Panc1 (cell line): ENCODE data around the gene DCAF4. TPM values are rescaled to one million over a fixed set of nuclear protein-coding genes. Genes with fewer than 3 reads are reported as not detected.
"Not testable (repeated sequence)": the region's sequence is repeated elsewhere in the genome, so short reads cannot be mapped to it uniquely, and the experiment has no call there.

ENCODE experiments used
- ATAC-seq: fragments of 200-7000 bp; cut with Tn5 transposase; 2 replicates; pipeline ENCODE4 v1.9.1; 2020; ENCODE audit warnings: mild to moderate bottlenecking, moderate library complexity
- BruUV-seq: library from RNA; stranded (reverse); fragments of 400-500 nt; replicated peaks from 2 replicates; lab custom pipeline; 2021; lab: Mats Ljungman, UMichigan
- CTCF ChIA-PET: fragments of 300-600 bp; sonication (Branson Sonifier 250); formaldehyde crosslinking; loops from one replicate; lab custom pipeline; 2022; ENCODE audit warnings: antibody characterized with exemption; lab: Charles Lee
- POLR2A ChIA-PET: fragments of 300-600 bp; sonication (Branson Sonifier 250); formaldehyde crosslinking; loops from one replicate; lab custom pipeline; 2022; ENCODE audit warnings: antibody characterized with exemption; lab: Charles Lee
- DNase-seq: peaks from one replicate; pipeline ENCODE4 v3.0.0-alpha.2; 2010; ENCODE audit warnings: low read depth, low spot score
- H3K27ac ChIP-seq: 2 replicates; pipeline ENCODE4 v1.5.1; 2011; ENCODE audit warnings: mild to moderate bottlenecking, low read length, inconsistent platforms
- H3K27me3 ChIP-seq: fragments of 200-500 bp; sonication (Bioruptor generic); 2 replicates; pipeline ENCODE4 v1.6.0; 2014; ENCODE audit warnings: low read length, inconsistent platforms; ENCODE audit not compliant: control insufficient read depth, insufficient read depth
- H3K36me3 ChIP-seq: fragments of 200-500 bp; sonication (Bioruptor generic); 2 replicates; pipeline ENCODE4 v1.5.1; 2014; ENCODE audit warnings: inconsistent platforms, mild to moderate bottlenecking, low read length, moderate library complexity; ENCODE audit not compliant: control insufficient read depth, insufficient read depth
- H3K4me1 ChIP-seq: 2 replicates; pipeline ENCODE4 v1.5.1; 2011; ENCODE audit warnings: inconsistent platforms, mild to moderate bottlenecking, low read length, moderate library complexity; ENCODE audit not compliant: control insufficient read depth, insufficient read depth
- H3K4me3 ChIP-seq, 2 experiments: 2 replicates each; pipeline ENCODE4 v1.5.1; 2011 to 2012; ENCODE audit warnings: low read depth in 2 of 2, low read length in 2 of 2, mild to moderate bottlenecking in 2 of 2, inconsistent platforms in 1 of 2, moderate library complexity in 1 of 2
- H3K9me3 ChIP-seq: fragments of 200-500 bp; sonication (Bioruptor generic); 2 replicates; pipeline ENCODE4 v1.5.1; 2014; ENCODE audit warnings: low read depth, mild to moderate bottlenecking, inconsistent platforms, low read length, moderate library complexity; ENCODE audit not compliant: control insufficient read depth, insufficient read depth
- POLR2AphosphoS5 ChIP-seq: IDR thresholded peaks from 2 replicates; pipeline ENCODE4 v1.6.1; 2012; ENCODE audit warnings: mild to moderate bottlenecking, low read depth, low read length, moderate library complexity
- SIN3A ChIP-seq: IDR thresholded peaks from 2 replicates; pipeline ENCODE4 v1.6.1; 2012; ENCODE audit warnings: low read depth, mild to moderate bottlenecking, low read length, moderate library complexity, borderline replicate concordance; ENCODE audit not compliant: insufficient read depth
- TCF7L2 ChIP-seq: IDR thresholded peaks from 2 replicates; pipeline ENCODE4 v1.6.1; 2011; ENCODE audit warnings: mild to moderate bottlenecking, low read depth, low read length, inconsistent platforms
- in situ Hi-C: cut with HindIII; loops from 2 replicates; pipeline ENCODE4 v1.10.0; 2016; ENCODE audit warnings: low sequenced_read_pairs, low pct_unique_long_range_greater_than_20kb
- intact Hi-C: fragments of 100-400 bp; cut with micrococcal nuclease; formaldehyde crosslinking; loops from one replicate; pipeline ENCODE4 v1.10.0; 2022; ENCODE audit not compliant: unreplicated experiment
- total RNA-seq: library from RNA; stranded (reverse); gene quantifications from one replicate; pipeline ENCODE4 v1.2.1, GENCODE V29; 2021; ENCODE audit not compliant: unreplicated experiment
- TF ChIP-seq, protein P1 (sequence below), 2 experiments: IDR thresholded peaks; 2 replicates each; pipeline ENCODE4 v1.6.1; 2011 to 2012; ENCODE audit warnings: low read depth in 2 of 2, control low read depth in 1 of 2, low read length in 1 of 2, mild to moderate bottlenecking in 1 of 2, moderate library complexity in 1 of 2; ENCODE audit not compliant: insufficient read depth in 1 of 2
- TF ChIP-seq, protein P2 (sequence below): fragments of 450-650 bp; IDR thresholded peaks from 2 replicates; pipeline ENCODE4 v1.5.1; 2017; ENCODE audit warnings: mild to moderate bottlenecking

DCAF4 gene
- total RNA-seq, 1 experiment from 2014 or later = 18.2 TPM

DNA sequence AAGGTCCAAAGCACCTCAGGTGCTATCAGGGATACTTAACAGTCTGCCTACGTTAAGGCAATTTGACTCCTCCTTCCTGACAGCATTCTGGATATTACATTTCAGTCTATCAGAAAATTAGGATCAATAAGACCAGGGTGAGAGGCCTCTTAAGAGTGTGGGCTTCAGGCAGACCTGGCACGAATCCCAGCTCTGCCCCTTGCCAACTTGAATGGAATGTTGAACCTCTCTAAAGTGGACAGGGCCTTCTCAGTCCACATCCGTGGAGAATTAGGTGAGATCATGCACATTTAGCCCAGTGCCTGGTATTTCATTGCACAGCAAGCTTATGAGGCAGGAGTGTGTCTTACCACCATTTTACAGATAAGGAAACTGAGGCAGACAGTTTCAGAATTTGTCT is 25.9 kb downstream of the DCAF4 start:
- Histone ChIP-seq H3K9me3 (no peaks in the 10 kb centered on the region), H3K27me3 (no peaks in the 10 kb centered on the region), H3K27ac (no peak overlapping the region), H3K36me3 (no peaks in the 10 kb centered on the region), H3K4me1 (no peaks in the 10 kb centered on the region), H3K4me3 (no peak overlapping the region)
- intact Hi-C loops (no loop called here), in situ Hi-C loops (no loop called here)
- BruUV-seq = no TSS peak
- POLR2A ChIA-PET = no interaction called here
- DNase-seq = no peak
- no peak for ATAC-seq
- TF ChIP-seq, protein P1, sequence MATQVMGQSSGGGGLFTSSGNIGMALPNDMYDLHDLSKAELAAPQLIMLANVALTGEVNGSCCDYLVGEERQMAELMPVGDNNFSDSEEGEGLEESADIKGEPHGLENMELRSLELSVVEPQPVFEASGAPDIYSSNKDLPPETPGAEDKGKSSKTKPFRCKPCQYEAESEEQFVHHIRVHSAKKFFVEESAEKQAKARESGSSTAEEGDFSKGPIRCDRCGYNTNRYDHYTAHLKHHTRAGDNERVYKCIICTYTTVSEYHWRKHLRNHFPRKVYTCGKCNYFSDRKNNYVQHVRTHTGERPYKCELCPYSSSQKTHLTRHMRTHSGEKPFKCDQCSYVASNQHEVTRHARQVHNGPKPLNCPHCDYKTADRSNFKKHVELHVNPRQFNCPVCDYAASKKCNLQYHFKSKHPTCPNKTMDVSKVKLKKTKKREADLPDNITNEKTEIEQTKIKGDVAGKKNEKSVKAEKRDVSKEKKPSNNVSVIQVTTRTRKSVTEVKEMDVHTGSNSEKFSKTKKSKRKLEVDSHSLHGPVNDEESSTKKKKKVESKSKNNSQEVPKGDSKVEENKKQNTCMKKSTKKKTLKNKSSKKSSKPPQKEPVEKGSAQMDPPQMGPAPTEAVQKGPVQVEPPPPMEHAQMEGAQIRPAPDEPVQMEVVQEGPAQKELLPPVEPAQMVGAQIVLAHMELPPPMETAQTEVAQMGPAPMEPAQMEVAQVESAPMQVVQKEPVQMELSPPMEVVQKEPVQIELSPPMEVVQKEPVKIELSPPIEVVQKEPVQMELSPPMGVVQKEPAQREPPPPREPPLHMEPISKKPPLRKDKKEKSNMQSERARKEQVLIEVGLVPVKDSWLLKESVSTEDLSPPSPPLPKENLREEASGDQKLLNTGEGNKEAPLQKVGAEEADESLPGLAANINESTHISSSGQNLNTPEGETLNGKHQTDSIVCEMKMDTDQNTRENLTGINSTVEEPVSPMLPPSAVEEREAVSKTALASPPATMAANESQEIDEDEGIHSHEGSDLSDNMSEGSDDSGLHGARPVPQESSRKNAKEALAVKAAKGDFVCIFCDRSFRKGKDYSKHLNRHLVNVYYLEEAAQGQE (IDR thresholded peaks at IDR 0.05; ENCODE audit: insufficient read depth in 1 of 2, low read depth in 2 of 2, low read length in 1 of 2) = no peak
- TF ChIP-seq POLR2AphosphoS5 = no peak
- no peak for TF ChIP-seq TCF7L2
- TF ChIP-seq, protein P2, sequence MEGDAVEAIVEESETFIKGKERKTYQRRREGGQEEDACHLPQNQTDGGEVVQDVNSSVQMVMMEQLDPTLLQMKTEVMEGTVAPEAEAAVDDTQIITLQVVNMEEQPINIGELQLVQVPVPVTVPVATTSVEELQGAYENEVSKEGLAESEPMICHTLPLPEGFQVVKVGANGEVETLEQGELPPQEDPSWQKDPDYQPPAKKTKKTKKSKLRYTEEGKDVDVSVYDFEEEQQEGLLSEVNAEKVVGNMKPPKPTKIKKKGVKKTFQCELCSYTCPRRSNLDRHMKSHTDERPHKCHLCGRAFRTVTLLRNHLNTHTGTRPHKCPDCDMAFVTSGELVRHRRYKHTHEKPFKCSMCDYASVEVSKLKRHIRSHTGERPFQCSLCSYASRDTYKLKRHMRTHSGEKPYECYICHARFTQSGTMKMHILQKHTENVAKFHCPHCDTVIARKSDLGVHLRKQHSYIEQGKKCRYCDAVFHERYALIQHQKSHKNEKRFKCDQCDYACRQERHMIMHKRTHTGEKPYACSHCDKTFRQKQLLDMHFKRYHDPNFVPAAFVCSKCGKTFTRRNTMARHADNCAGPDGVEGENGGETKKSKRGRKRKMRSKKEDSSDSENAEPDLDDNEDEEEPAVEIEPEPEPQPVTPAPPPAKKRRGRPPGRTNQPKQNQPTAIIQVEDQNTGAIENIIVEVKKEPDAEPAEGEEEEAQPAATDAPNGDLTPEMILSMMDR = no peak
- TF ChIP-seq SIN3A = no peak
- CTCF ChIA-PET = interaction anchor here (0.6 to 0.7 kb wide), 2 partner anchors 231 to 438 kb away, joined by 3 to 8 read pairs; no protein-coding TSS in a partner anchor

DNA sequence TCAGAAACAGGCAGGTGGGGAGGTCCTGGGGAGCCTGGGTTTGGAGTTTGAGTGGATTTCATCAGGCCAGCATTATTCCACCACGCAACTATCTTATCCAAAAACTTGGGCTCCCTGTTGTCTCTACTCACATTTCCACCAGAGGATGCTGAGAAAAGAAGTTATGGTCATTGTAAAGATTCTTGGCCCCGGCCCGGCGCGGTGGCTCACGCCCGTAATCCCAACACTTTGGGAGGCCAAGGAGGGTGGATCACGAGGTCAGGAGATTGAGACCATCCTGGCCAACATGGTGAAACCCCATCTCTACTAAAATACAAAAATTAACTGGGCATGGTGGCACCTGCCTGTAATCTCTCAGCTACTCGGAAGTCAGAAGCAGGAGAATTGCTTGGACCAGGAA is 30.5 kb downstream of the DCAF4 start:
- intact Hi-C loops, CTCF ChIA-PET, in situ Hi-C loops, H3K4me3 ChIP-seq, H3K27ac ChIP-seq, H3K36me3 ChIP-seq, H3K4me1 ChIP-seq, H3K27me3 ChIP-seq, DNase-seq, ATAC-seq, H3K9me3 ChIP-seq, POLR2A ChIA-PET, BruUV-seq: not testable (repeated sequence)

DNA sequence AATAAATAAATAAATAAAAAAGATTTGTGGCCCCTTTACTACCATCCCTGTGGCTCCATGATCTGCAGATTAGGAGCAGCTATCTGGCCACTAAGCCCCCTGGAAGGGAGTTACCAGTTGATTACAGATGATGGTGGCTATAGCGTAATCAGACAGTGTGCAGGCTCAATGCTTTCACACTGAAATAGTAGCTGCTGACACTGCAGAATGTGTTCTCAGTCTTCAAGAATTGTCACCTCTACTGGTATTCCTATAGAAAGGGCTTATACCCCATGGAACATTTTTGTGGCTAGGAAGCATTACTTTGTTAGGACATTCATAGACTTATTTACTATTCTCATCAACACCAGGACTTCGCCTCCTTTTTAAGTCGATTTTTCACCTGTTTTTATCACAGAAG is 30.9 kb downstream of the DCAF4 start:
- Histone ChIP-seq H3K4me3 (no peak overlapping the region), H3K36me3 (no peaks in the 10 kb centered on the region), H3K9me3 (no peaks in the 10 kb centered on the region), H3K27ac (no peak overlapping the region), H3K27me3 (no peaks in the 10 kb centered on the region), H3K4me1 (no peaks in the 10 kb centered on the region)
- CTCF ChIA-PET = no interaction called here
- TF ChIP-seq TCF7L2 = no peak
- TF ChIP-seq POLR2AphosphoS5 = no peak
- TF ChIP-seq, protein P1 (IDR thresholded peaks at IDR 0.05; ENCODE audit: insufficient read depth in 1 of 2, low read depth in 2 of 2, low read length in 1 of 2) = no peak
- TF ChIP-seq SIN3A = no peak
- TF ChIP-seq, protein P2 = no peak
- intact Hi-C loops (no loop called here), in situ Hi-C loops (no loop called here)
- DNase-seq (no peak), ATAC-seq (no peak)
- no TSS peak for BruUV-seq
- POLR2A ChIA-PET = no interaction called here
